HG02938 (cell line): ENCODE results near the gene GYG2.
"Not testable (repeated sequence)": the region's sequence is repeated elsewhere in the genome, so short reads cannot be mapped to it uniquely, and the experiment has no call there.

Source experiments
- ATAC-seq: cut with Tn5 transposase; IDR thresholded peaks from one replicate; pipeline ENCODE4 v1.9.1; 2021; ENCODE audit warnings: mild to moderate bottlenecking, moderate library complexity; ENCODE audit not compliant: unreplicated experiment

The GYG2 gene

DNA sequence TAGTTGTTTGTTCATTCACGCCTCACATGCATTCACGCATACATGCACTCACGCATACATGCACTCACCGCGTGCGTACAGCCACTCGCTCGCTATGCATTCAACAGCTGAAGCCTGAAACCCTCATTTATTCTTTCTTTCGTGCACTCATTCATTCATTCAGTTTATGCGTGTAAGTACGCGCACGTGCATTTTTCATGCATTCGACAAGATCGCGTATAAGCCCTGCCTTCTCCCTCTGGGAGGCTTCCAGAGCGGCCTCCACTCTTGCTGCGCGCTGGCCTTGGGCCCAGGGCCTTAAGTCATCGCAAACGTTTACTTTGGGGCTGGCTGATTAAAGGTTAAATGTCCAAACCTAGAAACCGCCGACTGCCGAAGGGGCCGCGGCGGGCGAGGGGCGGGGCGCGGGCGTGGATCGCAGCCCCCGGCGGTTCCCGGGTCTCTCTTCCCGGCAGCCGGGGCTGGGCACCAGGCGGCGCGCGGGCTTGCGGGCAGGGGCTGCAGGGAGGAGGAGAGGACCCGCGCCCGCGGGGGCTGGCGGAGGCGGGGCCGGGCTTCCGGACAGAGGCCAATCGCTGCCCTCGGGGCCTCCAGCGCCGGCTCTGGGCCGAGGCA, at the start of gene GYG2:
Gene GYG2 (plus strand): TSS at position 587 of the 615 bp plus-strand sequence. CDS start 1,259 bp downstream, outside the sequence.
- no peak for ATAC-seq

DNA sequence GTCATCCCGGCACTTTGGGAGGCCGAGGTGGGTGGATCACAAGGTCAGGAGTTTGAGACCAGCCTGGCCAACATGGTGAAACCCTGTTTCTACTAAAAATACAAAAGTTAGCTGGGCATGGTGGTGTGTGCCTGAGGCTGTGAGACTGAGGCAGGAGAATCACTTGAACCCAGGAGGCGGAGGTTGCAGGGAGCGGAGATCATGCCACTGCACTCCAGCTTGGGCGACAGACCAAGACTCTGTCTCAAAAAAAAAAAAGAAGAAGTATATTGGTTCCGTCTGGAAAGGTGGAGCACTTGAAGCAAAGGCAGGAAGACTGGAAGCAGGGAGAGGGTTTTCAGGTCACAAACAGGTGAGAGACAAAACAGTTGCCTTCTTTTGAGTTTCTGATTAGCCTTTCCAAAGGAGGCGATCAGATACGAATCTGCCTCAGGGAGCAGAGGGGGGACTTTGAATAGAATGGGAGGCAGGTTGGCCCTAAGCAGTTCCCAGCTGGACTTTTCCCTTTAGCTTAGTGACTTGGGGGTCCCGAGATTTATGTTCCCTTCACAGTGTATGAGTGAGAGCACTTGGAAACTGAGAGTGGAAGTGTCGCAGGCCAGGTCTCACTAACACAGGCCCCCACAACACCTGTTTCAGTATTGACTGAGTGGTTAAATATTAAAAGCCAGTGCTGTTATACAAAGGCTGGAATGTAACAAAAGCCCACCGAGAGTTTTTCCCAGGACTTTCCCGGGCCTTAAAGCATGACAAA, 48.1 kb upstream of the GYG2 start:
- not testable (repeated sequence) for ATAC-seq

DNA sequence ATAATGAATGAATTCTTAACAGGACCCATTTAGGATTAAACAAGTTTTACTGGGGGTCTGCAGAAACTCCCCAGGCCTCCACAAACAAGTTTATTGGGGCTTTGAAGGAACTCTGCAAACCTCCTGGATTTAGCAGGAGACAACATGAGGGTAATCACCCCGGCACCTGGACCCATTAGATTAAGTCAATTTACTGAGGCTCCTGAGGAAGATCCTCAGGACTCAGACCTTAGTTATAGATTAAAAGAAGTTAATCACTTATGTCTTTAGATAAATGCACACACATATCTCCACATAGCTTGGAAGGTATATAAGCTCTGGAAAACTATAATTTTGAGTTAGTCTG, 47.5 kb upstream of the GYG2 start:
- ATAC-seq = no peak

DNA sequence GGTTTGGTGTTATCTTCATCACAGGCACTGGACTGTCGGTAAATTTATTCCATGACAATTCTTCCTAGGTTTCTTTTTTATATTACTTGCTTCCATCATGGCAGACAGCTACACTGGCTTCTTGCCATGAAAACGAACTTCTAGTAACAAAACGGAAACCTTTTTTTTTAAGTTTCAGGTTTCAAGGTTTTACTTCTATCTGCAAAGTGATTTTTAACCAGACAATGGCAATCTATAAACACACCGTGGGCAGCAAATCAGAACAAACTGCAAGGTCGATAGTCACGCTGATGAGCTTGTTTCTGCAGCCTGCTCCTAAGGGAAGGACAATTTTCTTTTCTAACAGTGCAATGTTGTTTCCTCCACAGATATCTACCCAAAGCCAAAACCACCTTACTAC, 47.0 kb upstream of the GYG2 start:
- no peak for ATAC-seq

DNA sequence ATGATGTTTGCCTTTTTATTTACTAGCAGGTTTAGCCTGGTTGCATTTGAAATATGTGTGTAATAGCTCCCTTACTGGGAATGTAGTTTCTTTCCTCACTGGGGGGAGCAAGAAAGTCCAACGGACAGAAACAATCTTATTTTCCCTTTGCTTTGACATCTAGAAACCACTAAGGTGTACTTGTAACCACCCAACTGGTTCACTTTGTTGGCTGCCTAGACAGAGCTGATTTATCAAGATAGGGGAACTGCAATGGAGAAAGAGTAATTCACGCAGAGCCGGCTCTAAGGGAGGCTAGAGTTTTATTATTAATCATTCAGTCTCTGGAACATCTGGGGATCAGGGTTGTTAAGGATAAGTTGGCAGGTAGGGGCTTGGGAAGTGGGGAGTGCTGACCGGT, 46.6 kb upstream of the GYG2 start:
- ATAC-seq = no peak

DNA sequence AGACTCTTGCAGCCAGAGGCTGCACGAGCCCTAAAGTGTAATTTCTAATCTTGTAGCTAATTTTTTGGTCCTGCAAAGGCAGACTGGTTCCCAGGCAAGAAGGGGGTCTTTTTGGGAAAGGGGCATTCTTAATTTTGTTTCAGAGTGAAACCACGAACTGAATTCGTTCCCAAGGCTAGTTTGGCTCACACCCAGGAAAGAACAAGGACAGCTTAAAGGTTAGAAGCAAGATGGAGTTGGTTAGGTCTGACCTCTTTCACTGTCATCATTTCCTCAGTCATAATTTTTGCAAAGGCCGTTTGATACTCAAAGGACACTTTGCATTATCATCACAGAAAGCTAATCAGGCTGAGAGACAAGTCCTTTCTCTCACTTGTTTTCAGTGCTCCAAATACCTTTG, 46.0 kb upstream of the GYG2 start:
- no peak for ATAC-seq

DNA sequence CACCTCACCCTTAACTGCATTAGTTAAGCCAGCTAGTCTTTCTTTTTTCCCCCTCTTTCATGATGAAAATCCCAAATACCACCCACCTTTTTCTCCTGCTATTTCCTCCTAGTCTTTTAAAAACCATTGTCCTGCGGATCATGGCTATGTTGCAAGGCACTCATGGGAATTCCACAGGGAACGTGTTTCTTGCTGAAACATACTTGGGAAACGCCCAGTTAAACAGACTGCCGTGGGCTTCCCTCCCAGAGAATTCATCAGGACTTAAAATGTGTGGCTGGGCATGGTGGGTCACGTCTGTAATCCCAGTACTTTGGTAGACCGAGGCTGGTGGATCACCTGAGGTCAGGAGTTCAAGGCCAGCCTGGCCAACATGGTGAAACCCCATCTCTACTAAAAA, 44.7 kb upstream of the GYG2 start:
- ATAC-seq = no peak

DNA sequence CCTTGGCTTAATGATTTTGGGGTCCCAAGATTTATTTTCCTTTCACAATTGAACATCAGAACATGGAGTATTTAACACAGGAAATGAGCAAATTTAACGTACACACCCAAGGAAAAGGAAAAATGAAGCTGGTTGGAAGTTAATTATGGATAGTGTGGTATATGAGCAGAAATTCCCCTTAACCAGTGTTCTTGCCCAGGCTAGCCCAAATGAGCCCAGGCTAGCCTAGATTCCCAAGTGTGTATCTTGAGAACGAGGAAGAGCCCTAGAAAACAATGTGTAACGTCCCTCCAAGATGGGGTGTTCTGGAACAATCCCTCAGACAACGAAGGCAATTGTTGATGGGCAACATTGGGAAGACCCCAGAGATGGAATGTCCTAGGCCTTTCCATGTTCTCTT, 43.2 kb upstream of the GYG2 start:
- no peak for ATAC-seq

DNA sequence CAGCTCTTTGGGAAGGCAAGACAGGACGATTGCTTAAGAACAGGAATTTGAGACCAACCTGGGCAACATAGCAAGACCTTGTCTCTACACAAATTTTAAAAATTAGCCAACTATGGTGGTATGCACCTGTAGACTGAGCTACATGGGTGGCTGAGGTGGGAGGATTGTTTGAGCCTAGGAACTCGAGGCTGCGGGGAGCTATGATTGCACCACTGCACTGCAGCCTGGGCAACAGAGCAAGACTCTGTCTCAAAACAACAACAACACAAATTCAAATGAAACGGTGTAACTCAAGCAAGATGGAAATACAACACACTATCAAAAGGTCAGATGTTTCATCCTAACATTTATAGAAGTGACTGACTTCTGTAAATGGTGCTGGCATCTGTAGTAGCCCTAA, 39.8 kb upstream of the GYG2 start:
- ATAC-seq = no peak

DNA sequence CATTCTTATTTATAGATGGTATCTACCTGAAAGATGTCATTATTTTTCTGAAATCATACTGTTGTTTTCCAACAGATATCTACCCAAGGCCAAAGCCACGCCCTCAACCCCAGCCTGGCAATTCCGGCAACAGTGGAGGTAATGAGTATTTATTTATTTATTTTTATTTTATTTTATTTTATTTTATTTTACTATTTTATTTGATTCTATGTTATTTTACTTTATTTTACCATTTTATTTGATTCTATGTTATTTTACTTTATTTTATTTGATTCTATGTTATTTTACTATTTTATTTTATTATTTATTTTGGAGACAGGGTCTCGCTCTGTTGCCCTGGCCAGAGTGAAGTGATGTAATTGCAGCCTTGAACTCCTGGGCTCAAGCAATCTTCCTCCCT, 39.2 kb upstream of the GYG2 start:
- ATAC-seq = no peak

DNA sequence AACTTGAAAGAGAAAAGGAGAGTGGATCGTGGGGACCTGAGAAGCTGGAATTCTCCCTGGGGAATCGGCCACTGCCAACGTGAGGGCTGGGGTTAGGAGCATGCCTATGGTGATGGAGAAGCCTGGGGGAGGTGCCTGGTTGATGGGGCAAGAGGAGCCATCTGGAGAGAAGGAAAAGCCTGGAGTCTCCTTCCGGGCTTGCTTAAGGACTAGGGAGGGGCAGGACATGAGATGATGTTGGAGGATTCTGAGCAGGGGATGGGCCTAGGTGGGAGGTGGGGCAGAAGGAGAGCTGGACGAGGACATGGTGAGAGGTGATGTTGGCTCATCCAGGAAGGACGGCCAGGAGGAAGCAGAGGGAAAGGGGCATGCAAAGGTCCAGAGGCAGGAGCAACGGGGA, 35.0 kb upstream of the GYG2 start:
- no peak for ATAC-seq

DNA sequence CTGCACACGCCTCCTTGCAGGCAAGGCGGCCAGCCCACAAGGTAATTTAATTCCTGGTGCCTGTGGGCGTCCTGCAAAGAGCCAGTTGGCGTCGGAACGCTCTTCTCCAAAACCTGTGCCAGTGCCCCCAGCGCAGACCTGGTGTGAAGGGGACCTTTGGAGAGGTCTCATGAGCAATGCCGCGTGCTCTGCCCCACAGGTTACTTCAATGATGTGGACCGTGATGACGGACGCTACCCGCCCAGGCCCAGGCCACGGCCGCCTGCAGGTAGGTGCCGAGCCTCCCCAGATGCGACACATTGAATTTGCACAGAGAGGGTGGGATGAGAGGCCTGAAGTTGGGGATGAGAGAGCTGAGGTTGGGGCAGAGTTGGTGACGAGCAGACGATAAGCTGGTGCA, 34.4 kb upstream of the GYG2 start:
- ATAC-seq = no peak

DNA sequence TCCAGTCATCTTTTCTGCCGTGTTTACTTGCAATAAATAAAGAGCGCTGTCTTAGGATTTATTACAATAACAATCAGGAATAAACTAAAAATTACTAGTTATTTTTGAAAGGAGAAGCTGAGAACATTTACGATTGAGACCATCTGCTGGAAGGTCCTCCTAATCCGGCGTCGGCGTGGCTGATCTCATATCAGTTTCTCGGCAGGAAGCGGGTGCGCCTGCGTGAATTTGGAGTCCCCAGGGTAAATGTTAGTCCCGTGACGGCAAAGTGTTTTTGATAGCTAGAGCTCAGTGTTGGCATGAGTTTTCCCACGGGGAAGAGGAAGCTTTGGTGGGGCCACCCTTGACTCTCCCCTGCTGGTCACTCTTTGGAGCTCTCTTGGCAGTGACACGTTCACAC, 31.9 kb upstream of the GYG2 start:
- not testable (repeated sequence) for ATAC-seq

DNA sequence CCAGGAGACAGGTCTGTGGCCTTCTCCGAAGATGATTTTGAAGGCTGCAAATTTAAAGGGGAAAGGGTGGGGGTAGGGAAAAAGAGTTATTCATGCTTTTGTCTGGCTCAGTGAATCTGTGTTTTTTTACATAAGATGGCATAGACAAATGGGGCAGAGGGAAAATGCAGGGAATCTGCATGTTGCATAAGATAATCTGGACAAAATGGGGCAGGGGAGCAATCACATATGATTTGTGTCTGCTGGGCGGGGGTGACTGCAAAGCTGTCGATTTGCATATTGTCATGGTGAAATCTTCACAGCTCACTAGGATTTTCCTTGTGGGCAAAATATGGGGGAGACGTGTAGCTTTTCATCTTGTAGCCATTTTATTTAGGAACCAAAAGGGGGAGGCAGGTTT, 29.4 kb upstream of the GYG2 start:
- no peak for ATAC-seq

DNA sequence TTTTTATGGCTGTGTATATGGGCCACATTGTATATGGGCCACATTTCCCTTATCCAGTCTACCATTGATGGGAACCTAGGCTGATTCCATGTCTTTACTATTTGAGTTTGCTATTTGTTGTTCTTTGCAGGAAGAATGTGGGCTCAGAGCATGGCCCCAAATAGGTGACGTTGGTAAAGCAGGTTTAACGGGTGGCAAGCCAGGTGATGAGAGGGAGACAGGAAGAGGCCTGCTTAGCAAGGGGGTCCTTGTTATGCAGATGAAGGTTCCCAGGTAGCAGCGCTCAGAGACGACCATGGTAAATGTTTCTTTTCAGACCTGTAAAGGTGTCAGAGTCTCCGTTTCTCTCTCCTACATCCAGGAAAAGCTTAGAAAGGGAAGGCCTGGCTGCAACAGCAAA, 28.8 kb upstream of the GYG2 start:
- ATAC-seq = not testable (repeated sequence)

DNA sequence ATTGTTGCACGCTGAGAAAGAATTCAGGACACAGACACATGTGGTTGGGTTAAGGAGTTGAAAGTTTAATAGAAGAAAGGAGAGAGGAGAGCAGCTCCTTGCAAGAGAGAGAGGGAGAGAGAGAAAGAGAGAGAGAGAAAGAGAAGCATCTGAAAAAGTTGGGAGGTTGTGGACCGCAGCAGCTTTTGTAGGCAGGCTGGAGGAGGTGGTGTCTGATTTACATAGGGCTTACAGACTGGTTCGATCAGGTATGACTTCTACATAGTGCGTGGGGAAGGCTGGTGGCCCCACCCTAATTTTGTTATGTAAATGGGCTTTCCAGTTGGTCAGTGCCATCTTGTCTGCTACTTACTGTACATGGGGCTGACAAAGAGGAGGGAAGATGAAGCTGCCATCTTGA, 27.5 kb upstream of the GYG2 start:
- ATAC-seq = no peak

DNA sequence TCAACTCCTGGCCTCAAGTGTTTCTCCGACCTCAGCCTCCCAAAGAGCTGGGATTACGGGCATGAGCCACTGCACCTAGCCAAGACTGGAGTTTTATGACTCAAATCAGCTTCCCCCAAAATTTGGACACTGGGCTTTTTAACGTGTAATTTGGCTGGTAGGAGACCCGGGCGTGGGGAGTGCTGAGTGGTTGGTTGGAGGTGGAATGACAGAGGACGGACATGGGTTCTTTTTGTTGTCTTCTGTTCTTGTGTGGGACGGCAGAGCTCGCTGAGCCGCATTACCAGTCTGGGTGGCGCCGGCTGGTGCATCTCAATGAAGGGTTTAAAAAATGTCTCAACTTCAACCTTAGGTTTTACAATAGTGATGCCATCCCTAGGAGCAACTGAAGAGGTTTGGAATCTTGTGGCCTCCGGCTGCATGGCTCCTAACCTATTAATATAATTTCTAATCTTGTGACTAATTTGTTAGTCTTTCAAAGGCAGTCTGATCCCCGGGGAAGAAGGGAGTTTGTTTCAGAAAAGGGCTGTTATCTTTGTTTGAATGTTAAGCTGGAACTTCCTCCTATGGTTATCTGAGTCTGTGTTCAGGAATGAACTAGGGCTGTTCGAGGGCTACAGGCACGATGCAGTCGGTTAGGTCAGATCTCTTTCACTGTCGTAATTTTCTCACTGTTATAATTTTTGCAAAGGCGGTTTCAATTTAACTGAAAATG, 26.2 kb upstream of the GYG2 start:
- not testable (repeated sequence) for ATAC-seq

DNA sequence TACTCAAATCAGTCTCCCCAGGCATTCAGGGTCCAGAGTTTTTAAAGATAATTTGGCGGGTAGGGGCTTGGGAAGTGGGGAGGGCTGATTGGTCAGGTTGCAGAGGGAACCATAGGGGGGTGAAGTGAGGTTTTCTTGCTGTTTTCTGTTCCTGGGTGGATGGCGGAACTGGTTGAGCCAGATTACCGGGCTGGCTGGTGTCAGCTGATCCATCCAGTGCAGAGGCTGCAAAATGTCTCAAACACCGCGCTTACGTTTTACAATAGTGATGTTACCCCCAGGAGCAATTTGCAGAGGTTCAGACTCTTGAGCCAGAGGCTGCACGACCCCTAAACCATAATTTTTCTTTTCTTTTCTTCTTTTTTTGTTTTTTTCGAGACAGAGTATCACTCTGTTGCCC, 25.2 kb upstream of the GYG2 start:
- not testable (repeated sequence) for ATAC-seq

DNA sequence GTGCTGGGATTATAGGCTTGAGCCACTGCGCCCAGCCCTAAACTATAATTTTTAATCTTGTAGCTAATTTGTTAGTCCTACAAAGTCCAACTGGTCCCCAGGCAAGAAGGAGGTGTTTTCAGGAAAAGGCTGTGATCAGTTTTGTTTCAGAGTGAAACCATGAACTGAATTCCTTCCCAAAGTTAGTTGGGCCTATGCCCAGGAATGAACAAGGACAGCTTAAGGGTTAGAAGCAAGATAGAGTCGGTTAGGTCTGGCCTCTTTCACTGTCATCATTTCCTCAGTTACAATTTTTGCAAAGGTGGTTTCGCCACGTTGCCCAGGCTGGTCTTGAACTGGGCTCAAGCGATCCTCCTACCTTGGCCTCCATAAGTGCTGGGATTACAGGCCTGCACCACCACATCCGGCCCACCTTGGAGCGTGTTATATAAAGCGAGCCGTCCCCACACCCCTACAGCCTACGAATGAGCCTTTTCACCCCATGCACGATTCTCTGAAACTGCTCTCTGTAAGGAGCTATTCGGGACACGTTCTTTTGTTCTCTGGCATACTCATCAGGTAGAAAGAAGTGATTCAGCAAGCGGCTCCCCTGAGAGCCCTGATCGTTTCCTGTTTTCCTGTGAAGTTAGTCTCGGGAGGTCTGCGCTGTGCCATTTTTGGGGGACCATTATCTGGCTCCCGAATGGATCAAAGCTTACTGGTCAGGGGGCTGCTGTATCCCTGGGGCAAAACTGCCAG, 24.5 kb upstream of the GYG2 start:
- not testable (repeated sequence) for ATAC-seq

DNA sequence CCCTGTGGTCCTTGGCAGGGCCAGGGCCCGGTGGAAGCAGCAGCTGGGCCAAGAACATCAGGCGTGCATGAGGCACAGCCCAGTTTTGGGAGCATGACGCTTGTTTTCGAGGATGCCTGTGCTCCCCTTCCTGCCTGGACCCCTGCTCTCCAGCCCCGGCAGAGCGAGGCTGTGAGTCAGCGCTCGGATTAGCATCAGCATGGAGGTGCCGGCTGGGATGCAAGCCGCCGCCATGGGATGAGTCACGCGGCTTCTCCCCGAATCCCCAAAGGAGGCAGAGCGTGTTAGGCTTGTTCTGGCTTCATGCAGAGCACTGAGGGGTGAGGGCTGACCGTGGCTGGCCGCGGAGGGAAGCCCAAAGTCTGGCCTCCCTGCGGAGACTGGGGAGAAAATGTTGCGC, 23.9 kb upstream of the GYG2 start:
- ATAC-seq = not testable (repeated sequence)

DNA sequence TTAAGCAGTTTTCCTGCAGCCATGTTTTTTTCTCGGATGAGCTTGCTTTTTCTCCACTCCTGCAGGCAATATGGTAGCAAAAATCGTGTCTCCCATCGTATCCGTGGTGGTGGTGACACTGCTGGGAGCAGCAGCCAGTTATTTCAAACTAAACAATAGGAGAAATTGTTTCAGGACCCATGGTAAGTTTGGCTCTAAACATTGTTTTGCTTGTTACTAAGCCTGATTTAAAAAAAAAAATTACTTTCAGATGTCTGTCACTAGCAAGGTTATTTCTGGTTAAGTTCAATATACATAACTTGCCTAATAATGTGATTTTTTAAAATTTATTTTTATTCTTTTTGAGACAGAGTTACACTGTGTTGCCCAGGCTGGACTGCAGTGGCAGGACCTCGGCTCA, 17.5 kb upstream of the GYG2 start:
- no peak for ATAC-seq
